ENCODE data around the gene VEZF1. TPM values are rescaled to one million over a fixed set of nuclear protein-coding genes. Genes with fewer than 3 reads are reported as not detected.

The VEZF1 gene
- total and polyA plus RNA-seq, 8 donors, result 62.7 to 106 (median 98.5) TPM

- Histone ChIP-seq H3K36me3 (no peaks in the 10 kb centered on the region), H3K27me3 (peaks cover 0 to 26% of the 10 kb centered on the region in 2 donors), H3K9me3 (no peaks in the 10 kb centered on the region), H3K4me1 (peaks cover 16 to 36% of the 10 kb centered on the region in 2 donors), H3K4me3 (no peak overlapping the region), H3K27ac (no peak overlapping the region)
- intact Hi-C loops (cut with DNase I), result no loop called here
- ATAC-seq (no peak), DNase-seq (no peak)
- no peak for TF ChIP-seq CTCF (IDR thresholded peaks at IDR 0.05)
These were observed 30.8 kb downstream of the VEZF1 start for GRCh38 chr17:57957120-57957850.

GRCh38 chr17:57956291-57957119, 31.5 kb downstream of the VEZF1 start:
- Histone ChIP-seq H3K27ac (no peak overlapping the region), H3K36me3 (no peaks in the 10 kb centered on the region), H3K4me3 (peak overlapping the region in 1 of 2 donors; percentile 46), H3K9me3 (no peaks in the 10 kb centered on the region), H3K4me1 (peaks cover 20 to 44% of the 10 kb centered on the region in 2 donors), H3K27me3 (peaks cover 0 to 26% of the 10 kb centered on the region in 2 donors)
- intact Hi-C loops (cut with DNase I), result no loop called here
- ATAC-seq, result no peak
- TF ChIP-seq CTCF (IDR thresholded peaks at IDR 0.05), result no peak
- no peak for DNase-seq

DNA sequence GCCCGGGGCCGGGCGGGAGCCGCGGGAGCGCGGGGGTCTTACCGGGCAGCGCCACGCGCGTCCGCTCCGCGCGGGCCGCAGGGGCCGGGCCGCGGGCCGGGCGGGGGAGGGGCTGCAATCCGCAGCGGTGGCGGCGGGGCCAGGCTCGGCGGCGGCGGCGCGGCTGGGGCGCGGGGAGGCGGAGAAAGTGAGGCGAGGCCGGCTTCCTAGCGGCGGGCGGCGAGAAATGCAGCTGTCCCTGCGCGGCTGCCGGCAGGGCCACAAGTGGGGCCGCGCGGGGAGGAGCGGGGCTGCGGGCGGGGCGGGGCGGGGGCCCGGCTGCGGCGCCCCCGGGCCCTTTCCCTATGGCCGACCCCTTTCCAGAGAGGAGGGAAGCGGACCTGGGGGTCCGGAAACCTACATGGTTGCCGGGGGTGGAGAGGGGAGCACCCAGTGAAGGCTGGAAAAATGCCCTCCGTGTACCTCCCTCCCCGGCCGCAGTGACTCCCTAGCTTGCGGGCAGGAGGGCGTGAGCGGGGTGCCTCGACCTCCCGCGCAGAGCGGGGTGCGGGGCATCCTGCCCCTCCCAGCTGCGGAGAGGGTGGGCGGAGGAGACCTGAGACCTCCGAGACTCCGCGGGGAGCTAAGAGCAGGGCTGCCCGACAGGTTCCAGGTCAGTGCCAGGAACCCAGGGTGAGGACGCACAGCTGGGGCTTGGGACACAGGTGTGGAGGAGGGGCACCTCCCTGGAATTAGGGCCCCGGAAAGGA, 32.7 kb downstream of the VEZF1 start, which contains the start of gene CUEDC1:
Gene CUEDC1 (minus strand): TSS at position 230 of the 749 bp plus-strand sequence. CDS start 69,848 bp downstream, outside the sequence.
- Histone ChIP-seq H3K36me3 (no peaks in the 10 kb centered on the region), H3K27ac (peak within 1 kb of the TSS; percentile 90 to 91), H3K4me1 (peaks cover 30 to 55% of the 10 kb centered on the region in 2 donors), H3K4me3 (peak within 1 kb of the TSS; percentile 50 to 69), H3K9me3 (no peaks in the 10 kb centered on the region), H3K27me3 (peaks cover 0 to 26% of the 10 kb centered on the region in 2 donors)
- intact Hi-C loops (cut with DNase I), result no loop called here
- TF ChIP-seq CTCF (IDR thresholded peaks at IDR 0.05), result peak; percentile 23 to 56
- peak; percentile 82 for ATAC-seq
- DNase-seq, result peak; percentile 56 to 98 (median 79)

GRCh38 chr17:57954397-57955182, 33.5 kb downstream of the VEZF1 start:
- Histone ChIP-seq H3K4me1 (peaks cover 36 to 63% of the 10 kb centered on the region in 2 donors), H3K27ac (peak overlapping the region; percentile 90 to 91), H3K9me3 (no peaks in the 10 kb centered on the region), H3K4me3 (peak overlapping the region; percentile 50 to 69), H3K27me3 (peaks cover 0 to 26% of the 10 kb centered on the region in 2 donors), H3K36me3 (no peaks in the 10 kb centered on the region)
- ATAC-seq (peak; percentile 57), DNase-seq (peak; percentile 46 to 88 (median 70))
- no peak for TF ChIP-seq CTCF (IDR thresholded peaks at IDR 0.05)
- intact Hi-C loops (cut with DNase I), result no loop called here

Measured in left lung (tissue), 10 donors.